Keratinocyte (primary cell): ENCODE data around the gene SRSF5.

Experiments used
- CTCF ChIP-seq, 3 experiments: IDR thresholded peaks in 1 of 3; conservative IDR thresholded peaks in 1 of 3; optimal IDR thresholded peaks in 1 of 3; 2 replicates in 2 of 3; 3 replicates in 1 of 3; pipeline versions ENCODE3 to v1.5.1; 2011; ENCODE audit warnings: low read length in 3 of 3, mild to moderate bottlenecking in 3 of 3, moderate library complexity in 2 of 3, control low read depth in 1 of 3, inconsistent platforms in 1 of 3; ENCODE audit not compliant: insufficient read depth in 2 of 3; ENCODE audit errors: extremely low read depth in 1 of 3
- EZH2 ChIP-seq: IDR thresholded peaks from one replicate; pipeline ENCODE4 v1.6.1; 2012; ENCODE audit warnings: inconsistent platforms, mild to moderate bottlenecking, low read length, moderate library complexity

- no peak for TF ChIP-seq CTCF (optimal IDR thresholded peaks at IDR 0.05 in 1 of 3, IDR thresholded peaks at IDR 0.05 in 1 of 3, conservative IDR thresholded peaks at IDR 0.05 in 1 of 3; ENCODE audit: extremely low read depth in 1 of 3, insufficient read depth in 2 of 3, low read length in 3 of 3)
- no peak for TF ChIP-seq EZH2
These were observed 22.2 kb downstream of the SRSF5 start for GRCh38 chr14:69789118-69789640.
